8988T (cell line): ENCODE data around the gene TM2D3.

Experiments
- DNase-seq: peaks from one replicate; pipeline ENCODE4 v3.0.0; 2011

TM2D3 gene

GRCh38 chr15:101652098-101652785 lies at the start of gene TM2D3:
TSS of gene TM2D3 (minus strand) at chr15:101652381. CDS start at chr15:101652361, 20 bp downstream.
- peak; percentile 76 for DNase-seq

DNA sequence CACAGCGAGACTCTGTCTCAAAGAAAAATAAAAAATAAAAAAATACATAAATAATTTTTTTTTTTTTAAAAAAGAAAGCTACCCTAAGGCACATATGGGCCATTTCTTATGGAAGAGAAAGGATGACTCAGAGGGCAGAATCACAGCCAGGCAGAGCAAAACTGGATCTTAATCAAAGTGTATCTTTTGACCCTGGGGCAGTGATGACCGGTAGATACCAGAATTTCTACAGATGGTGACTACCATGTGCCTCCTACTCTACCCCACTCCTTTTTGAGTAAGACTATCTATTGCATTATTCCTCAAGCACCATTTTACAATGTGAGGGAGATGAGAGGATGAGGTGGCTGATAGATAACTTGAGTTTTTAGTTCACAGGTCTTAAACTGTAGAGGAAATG lies 46.1 kb upstream of the TM2D3 start:
- no peak for DNase-seq

DNA sequence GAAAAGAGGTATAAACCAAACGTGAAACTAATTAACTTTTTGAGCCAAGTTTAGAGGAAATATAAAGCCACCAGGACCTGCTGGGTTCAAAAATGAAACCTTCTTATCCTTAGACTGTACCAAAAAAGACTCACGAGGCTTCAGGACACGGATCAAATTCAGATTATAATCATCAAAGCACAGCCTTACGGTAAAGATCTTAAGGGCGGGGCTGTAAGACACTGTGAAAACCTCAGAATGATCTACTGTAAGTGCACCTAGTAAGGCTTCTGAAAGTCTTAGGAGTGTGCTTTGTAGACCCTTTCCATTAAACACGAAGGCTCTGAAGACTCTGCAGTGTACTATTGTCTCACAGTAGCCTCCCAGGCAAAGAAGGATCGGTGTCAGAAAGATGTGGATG lies 45.3 kb upstream of the TM2D3 start:
- DNase-seq, result no peak

- no peak for DNase-seq
Observed at GRCh38 chr15:101696829-101697228, 44.6 kb upstream of the TM2D3 start.

GRCh38 chr15:101694261-101694660 lies 42.1 kb upstream of the TM2D3 start:
- DNase-seq, result no peak

DNA sequence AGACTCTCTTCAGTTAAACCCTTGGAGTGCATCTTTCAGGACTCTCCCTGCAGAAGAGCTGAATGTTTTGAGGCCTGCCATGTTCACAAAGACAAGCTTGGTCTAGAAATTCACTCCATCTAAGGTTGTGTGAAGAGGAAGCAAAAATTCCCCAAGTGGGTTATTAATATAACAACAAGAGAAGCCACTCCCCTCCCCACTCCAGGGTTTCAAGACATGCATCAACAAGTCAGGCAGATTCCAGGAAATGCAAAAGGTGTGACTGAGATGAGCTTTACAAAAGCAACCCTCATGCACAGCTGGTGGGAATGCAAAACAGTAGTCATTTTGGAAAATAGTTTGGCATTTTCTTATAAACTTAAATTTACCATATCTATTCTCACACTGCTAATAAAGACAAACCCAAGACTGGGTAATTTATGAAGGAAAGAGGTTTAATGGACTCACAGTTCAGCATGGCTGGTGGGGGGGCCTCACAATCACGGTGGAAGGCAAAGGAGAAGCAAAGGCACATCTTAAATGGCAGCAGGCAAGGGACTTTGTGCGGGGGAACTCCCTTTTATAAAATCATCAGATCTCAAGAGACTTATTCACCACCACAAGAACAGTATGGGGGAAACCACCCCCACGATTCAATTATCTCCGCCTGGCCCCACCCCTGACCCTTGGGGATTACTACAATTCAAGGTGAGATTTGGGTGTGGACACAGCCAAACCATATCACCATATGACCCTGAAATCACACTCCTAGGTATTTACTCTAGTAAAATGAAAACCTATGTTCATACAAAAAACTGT lies 40.8 kb upstream of the TM2D3 start:
- DNase-seq, result no peak

DNA sequence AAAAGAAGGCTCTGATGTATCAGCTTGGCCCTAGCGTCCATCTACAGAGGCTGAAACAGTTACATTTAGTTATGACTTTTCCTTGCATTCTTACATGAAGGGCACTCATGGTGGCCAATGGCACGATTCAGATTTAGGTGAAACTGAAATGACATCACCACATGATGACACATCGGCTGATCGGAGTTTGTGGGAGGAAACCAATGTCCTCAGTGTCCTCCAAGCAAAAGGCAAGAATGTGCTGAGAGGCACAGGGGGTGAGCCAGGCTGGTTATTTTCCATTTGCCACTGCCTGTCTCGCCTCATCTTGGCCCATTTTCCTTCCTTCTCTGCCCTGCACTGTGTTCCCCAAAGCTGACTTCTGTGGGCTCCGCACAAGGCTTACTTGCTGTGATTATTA lies 37.7 kb upstream of the TM2D3 start:
- no peak for DNase-seq

- DNase-seq, result no peak
Observed at GRCh38 chr15:101686718-101687117, 34.5 kb upstream of the TM2D3 start.

DNA sequence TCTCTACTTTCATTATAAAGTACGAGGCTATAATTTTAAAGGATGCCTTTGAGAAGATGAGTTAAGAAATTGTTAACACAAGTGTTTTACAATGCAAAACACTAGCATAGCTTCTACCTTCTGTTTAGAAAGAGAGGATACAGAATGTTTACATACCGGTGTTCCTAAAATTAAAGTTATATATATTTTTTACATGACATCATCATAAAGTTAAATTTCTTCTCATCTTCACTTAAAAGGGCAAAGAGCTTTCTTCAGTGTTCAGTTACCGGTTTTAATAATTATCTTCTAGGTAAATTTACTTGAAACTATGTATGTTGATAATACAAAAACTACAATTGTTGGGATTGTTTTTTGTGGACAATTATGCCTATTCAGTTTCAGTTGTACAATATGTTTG lies 32.7 kb upstream of the TM2D3 start:
- DNase-seq, result no peak

DNA sequence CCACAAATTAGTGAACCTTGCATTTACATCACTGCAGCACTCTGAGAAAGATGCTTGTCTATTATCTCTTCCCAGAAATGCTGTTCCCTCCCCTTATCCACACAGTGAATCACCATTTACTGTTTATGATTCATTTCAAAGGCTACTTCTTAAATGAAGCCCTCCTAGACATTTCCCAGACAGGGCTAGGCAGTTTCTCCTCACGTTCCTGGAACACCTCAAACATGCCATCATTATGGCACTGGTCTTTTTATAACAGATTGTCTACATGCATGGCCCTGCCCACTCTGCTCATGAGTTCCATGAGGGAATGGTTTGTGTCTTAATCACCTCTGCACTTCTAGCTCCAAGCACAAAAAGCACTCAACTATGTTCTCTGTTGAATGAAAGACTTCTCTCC lies 32.2 kb upstream of the TM2D3 start:
- no peak for DNase-seq

GRCh38 chr15:101679806-101680205 lies 27.6 kb upstream of the TM2D3 start:
- DNase-seq, result no peak

- no peak for DNase-seq
Observed at GRCh38 chr15:101676921-101677329, 24.7 kb upstream of the TM2D3 start.

DNA sequence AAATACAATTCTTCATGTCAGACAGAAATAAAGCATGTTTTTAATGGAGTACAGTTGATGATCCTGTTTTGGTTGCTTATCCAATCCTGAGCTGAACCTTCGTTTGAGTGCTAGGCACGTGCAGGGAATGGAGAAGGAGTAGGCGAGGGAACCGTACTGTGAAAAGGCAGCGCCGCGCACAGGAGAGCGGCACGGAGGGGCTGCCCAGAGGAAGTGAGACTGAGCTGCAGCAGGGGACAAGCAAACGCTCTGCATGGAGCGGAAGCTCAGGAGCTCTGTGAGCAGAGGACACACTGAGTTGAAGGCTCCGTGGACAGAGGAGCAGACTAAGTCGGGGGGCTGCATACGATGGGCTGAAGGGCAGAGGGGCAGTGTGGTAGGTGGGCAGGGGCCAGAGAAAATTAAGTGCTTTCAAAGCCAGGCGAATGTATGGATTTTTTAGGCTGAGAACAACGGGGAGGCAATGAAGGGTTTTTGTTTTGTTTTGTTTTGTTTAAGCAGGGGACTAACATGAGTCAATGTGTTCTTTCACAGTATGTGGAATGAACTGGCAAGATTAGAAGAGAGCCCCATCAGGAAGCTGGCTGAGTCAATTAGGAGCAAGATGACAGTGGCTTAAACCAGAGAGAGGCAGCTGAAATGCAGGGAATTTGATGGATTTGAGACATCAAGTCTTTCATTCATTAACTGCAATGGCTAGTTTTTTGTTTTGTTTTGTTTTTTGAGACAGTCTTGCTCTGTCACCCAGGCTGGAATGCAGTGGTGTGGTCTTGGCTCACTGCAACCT lies 23.8 kb upstream of the TM2D3 start:
- DNase-seq, result no peak

DNA sequence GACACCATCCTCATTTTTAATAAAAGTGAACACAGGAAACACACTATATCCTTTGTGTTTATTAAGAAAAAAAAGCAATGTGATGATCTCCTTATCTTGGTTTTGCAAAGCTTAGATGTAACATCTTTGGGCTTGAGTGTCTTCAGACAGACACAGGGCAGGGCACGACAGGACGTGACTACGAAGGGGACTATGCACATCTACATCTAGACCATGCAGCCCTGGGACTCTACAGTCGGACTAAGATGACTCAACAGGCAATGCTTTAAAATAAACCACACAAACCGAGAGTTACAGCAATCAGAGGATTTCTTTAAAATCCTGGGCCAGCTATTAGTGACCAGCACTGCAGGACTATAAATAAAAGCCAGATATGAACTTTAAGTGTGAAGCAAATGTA lies 22.8 kb upstream of the TM2D3 start:
- DNase-seq, result no peak

- DNase-seq, result no peak
Observed at GRCh38 chr15:101672298-101672697, 20.1 kb upstream of the TM2D3 start.

DNA sequence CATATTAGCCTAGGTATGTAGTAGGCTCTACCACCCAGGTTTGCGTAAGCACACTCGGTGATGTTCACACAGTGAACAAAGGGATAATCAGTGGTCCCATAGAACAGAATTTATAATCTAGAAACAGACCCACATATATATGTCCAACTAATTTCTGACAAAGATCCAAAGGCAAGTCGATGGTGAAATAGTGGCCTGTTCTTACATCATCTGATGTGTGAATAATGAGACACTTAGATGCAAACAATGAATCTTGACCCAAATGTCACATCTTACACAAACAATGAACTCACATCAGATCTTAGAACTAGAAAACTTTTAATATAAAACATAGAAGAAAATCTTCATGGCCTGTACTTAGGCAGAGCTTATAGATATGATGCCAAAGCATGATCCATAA lies 17.6 kb upstream of the TM2D3 start:
- no peak for DNase-seq

GRCh38 chr15:101667881-101668280 lies 15.7 kb upstream of the TM2D3 start:
- no peak for DNase-seq

- DNase-seq, result no peak
Observed at GRCh38 chr15:101664303-101664913, 12.2 kb upstream of the TM2D3 start.

DNA sequence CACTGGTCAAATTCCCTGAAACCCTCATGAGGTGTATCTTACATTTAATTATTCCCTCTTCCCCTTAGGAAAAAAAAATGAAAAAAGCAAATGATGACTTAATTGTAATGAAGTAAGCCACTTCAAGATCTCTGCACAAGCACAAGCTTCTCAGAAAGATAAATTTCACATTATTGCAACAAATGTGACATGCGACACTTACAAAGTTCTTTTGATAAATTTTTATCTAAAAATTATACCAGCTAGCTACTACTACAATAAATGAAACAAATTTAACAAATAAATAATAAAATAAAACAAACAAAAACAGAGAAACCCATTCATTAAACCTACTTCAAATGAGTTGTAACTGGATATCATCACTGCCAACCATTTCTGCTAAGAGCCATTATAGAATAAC lies 10.0 kb upstream of the TM2D3 start:
- DNase-seq, result no peak

DNA sequence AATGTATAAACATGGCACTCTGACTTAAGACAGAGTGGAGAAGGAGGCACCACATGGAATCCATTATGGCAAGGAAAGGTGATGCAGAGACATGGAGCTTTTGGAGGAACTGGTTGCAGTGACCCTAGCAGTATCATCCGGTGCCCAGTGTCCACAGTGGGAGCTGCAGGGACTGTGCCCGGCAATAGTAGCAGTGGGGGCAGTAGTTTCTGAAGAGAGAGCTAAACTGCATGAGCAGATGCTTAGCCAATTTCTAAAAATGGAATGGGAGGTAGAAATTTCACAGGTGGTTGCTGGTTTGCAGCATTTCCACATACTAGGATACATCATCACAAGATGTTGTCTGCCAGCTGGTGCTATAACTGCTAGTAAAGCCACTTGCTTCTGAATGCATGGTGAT lies 7.8 kb upstream of the TM2D3 start:
- no peak for DNase-seq

DNA sequence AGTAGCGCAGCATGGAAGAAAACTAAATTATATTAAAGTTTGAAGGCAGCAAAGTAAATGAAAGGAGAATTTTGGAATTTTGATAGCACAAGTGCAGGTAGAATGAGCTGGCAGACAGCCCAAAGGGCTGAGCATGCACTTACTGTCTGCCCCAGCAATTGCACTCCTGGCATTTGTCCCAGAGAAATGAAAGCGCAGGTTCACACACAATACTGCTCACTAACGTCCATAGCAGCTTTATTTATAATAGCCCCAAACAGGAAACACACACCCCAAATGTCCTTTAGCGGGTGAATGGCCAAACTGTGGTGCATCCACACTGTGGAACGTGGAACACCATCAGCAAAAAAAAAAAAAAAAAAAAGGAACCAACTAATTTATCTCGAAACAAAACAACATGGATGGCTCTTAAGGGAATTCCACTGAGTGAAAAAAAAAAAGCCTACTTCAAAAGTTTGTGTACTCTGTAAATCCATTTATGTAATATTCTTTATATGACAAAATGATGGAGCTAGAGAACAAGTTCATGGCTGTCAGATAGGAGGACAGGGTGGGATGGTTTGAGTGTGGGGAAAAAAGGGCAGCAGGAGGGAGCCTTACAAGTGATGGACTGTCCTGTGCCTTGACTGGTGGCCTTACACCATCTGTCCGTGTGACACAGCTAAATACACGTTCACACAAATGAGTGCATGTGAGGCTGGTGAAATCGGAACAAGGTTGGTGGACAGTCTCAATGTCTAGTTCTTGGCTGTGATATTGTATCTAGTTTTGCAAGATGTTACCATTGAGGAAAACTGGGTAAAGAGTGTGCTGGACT lies 6.0 kb upstream of the TM2D3 start:
- no peak for DNase-seq

DNA sequence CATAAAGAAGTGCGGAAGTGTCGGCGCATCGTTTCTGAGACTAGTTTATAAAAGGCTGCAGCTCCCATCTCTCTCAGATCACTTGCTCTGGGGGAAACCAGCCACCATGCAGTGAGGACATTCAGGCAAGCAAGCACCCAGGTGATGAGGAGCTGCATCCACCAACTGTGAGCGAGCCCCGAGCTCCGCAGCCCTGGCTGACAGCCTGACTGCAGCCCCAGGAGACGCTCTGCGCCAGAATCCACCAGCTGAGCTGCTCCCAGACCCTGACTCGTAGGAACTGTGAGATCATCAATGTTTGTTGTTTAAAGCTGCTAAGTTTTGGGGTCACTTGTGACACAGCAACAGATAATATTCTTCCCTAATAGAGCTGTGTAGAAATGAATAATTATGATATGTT lies 5.0 kb upstream of the TM2D3 start:
- DNase-seq, result no peak
